HG03025 (cell line): Measurements from ENCODE around the gene MTHFD1.
A peak's percentile ranks its signal among the peaks of the same experiment; 100 is the strongest.
"Not testable (repeated sequence)": the region's sequence is repeated elsewhere in the genome, so short reads cannot be mapped to it uniquely, and the experiment has no call there.

Experiments used
- ATAC-seq: cut with Tn5 transposase; IDR thresholded peaks from one replicate; pipeline ENCODE4 v1.9.1; 2021; ENCODE audit warnings: mild to moderate bottlenecking, moderate library complexity; ENCODE audit not compliant: unreplicated experiment, low FRiP score

The MTHFD1 gene

GRCh38 chr14:64387782-64388532 is at the start of gene MTHFD1:
TSS of gene MTHFD1 (plus strand) at chr14:64388353. CDS start at chr14:64388428, 75 bp downstream.
- peak; percentile 62 for ATAC-seq

- peak; percentile 91 for ATAC-seq
Observed at GRCh38 chr14:64338616-64339316, 49.4 kb upstream of the MTHFD1 start.

- ATAC-seq = no peak
Observed at GRCh38 chr14:64340560-64341196, 47.5 kb upstream of the MTHFD1 start.

GRCh38 chr14:64347748-64348147 is 40.4 kb upstream of the MTHFD1 start:
- ATAC-seq = no peak

- ATAC-seq = no peak
Observed at GRCh38 chr14:64349741-64350490, 38.2 kb upstream of the MTHFD1 start.

GRCh38 chr14:64363265-64363846 is 24.8 kb upstream of the MTHFD1 start:
- no peak for ATAC-seq

GRCh38 chr14:64364907-64365306 is 23.2 kb upstream of the MTHFD1 start:
- ATAC-seq = no peak

- ATAC-seq = not testable (repeated sequence)
Observed at GRCh38 chr14:64365358-64365889, 22.7 kb upstream of the MTHFD1 start.

- no peak for ATAC-seq
Observed at GRCh38 chr14:64369201-64369600, 19.0 kb upstream of the MTHFD1 start.

- no peak for ATAC-seq
Observed at GRCh38 chr14:64387232-64387781, 846 bp upstream of the MTHFD1 start.

- no peak for ATAC-seq
Observed at GRCh38 chr14:64388533-64389285, 556 bp downstream of the MTHFD1 start.

GRCh38 chr14:64391113-64391725 is 3.1 kb downstream of the MTHFD1 start:
- no peak for ATAC-seq

- no peak for ATAC-seq
Observed at GRCh38 chr14:64391986-64392385, 3.8 kb downstream of the MTHFD1 start.

GRCh38 chr14:64393189-64393726 is 5.1 kb downstream of the MTHFD1 start:
- ATAC-seq = not testable (repeated sequence)

GRCh38 chr14:64394423-64394822 is 6.3 kb downstream of the MTHFD1 start:
- no peak for ATAC-seq

GRCh38 chr14:64394977-64395633 is 7.0 kb downstream of the MTHFD1 start:
- no peak for ATAC-seq

- ATAC-seq = no peak
Observed at GRCh38 chr14:64400829-64401459, 12.8 kb downstream of the MTHFD1 start.
